C4-2B (cell line): Measurements from ENCODE around the gene ADGRA1.

Source experiments
- CTCF ChIP-seq: fragments of 450-650 bp; conservative IDR thresholded peaks from 2 replicates; pipeline ENCODE4 v1.5.1; 2017; ENCODE audit warnings: mild to moderate bottlenecking
- ZFX ChIP-seq: fragments of 450-650 bp; IDR thresholded peaks from 2 replicates; pipeline ENCODE4 v1.6.1; 2017

- no peak for TF ChIP-seq CTCF
- TF ChIP-seq ZFX: no peak
Measured at GRCh38 chr10:133123746-133124356, 36.1 kb downstream of the ADGRA1 start.
